Ishikawa (cell line): ENCODE results near the gene GAS1.

Source experiments
- CEBPB ChIP-seq: IDR thresholded peaks from 2 replicates; pipeline ENCODE4 v1.6.1; 2012
- EGR1 ChIP-seq: IDR thresholded peaks from 2 replicates; pipeline ENCODE4 v1.6.1; 2012
- EP300 ChIP-seq: IDR thresholded peaks from 2 replicates; pipeline ENCODE4 v1.6.1; 2012; ENCODE audit warnings: borderline replicate concordance
- FOXM1 ChIP-seq: IDR thresholded peaks from 2 replicates; pipeline ENCODE4 v1.6.1; 2012; ENCODE audit warnings: low read depth, borderline replicate concordance
- MAX ChIP-seq: IDR thresholded peaks from 2 replicates; pipeline ENCODE4 v1.6.1; 2012
- NFIC ChIP-seq: IDR thresholded peaks from 2 replicates; pipeline ENCODE4 v1.6.1; 2012
- RAD21 ChIP-seq: IDR thresholded peaks from 2 replicates; pipeline ENCODE4 v1.6.1; 2012; ENCODE audit warnings: low read depth
- REST ChIP-seq: IDR thresholded peaks from 2 replicates; pipeline ENCODE4 v1.6.1; 2012; ENCODE audit warnings: low read depth, mild to moderate bottlenecking
- TAF1 ChIP-seq: IDR thresholded peaks from 2 replicates; pipeline ENCODE4 v1.6.1; 2012; ENCODE audit warnings: low read depth, mild to moderate bottlenecking
- TCF12 ChIP-seq: IDR thresholded peaks from 2 replicates; pipeline ENCODE4 v1.6.1; 2012; ENCODE audit warnings: low read depth
- YY1 ChIP-seq: IDR thresholded peaks from 2 replicates; pipeline ENCODE4 v1.6.1; 2012; ENCODE audit warnings: low read depth

GRCh38 chr9:86962692-86963091 is 15.4 kb upstream of the GAS1 start:
- TF ChIP-seq CEBPB (no peak), MAX (no peak), EP300 (no peak), RAD21 (no peak), EGR1 (no peak), FOXM1 (no peak), TAF1 (no peak), NFIC (no peak), TCF12 (no peak), REST (no peak), YY1 (no peak)
